GM21619 (cell line): Measurements from ENCODE around the gene TSSK6.

ENCODE experiments used
- ATAC-seq: cut with Tn5 transposase; IDR thresholded peaks from one replicate; pipeline ENCODE4 v1.9.1; 2021; ENCODE audit not compliant: unreplicated experiment

The TSSK6 gene

GRCh38 chr19:19531951-19532805 lies 16.8 kb upstream of the TSSK6 start:
- peak; percentile 52 for ATAC-seq

DNA sequence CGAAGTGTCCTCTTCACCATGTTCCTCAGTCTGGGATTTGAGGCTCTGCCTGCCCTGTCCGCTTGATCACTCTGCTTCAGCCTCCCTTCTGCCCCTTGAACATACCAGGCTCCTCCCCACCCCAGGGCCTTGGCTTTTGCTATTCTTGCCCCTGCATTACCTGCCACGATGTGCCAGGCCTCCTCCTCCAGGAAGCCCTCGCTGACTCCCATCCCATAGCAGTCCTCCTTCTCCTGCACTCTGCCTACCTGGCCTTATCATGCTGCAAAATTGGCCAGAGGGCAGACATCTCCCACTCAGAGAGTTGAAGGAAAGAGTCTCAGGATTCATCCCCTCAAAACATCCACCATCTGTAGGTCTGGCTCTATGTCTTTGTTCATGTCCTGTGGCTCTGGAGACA lies 15.5 kb upstream of the TSSK6 start:
- no peak for ATAC-seq

- ATAC-seq: no peak
Measured at GRCh38 chr19:19530423-19530804, 15.1 kb upstream of the TSSK6 start.

GRCh38 chr19:19529783-19530422 lies 14.6 kb upstream of the TSSK6 start:
- no peak for ATAC-seq

DNA sequence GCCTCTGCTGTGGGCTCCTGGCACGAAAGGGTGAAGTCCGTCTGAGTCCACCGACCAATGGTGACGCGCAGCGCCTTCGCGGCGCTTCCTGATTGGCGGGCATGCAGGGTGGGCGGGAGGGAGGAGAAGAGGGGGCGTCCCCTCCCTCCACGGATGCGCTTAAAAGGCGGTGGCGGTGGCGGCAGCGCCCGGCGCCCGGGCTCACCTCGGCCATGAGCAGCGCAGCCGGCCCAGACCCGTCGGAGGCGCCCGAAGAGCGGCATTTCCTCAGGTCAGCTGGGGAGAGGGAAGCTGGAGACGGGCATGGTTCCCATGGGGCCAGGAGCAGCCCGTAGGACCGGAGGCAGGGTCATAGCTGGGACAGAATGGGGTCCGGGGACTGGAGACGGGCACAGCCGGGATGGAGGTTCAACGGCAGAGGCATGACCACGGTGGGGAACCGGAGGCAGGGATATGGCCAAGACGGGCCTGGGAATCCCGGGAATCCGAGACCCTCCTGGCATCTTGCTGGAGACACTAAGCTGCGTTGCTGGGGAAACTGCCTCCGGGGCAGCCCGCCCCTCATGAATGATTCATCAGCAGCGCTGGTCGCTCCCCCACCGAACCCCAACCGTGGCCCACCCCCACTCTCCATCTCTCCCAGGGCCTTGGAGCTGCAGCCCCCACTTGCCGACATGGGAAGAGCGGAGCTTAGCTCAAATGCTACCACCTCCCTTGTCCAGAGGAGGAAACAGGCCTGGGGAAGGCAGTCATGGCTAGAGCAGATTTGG lies 13.6 kb upstream of the TSSK6 start, which contains the start of gene YJEFN3:
YJEFN3 (plus strand) TSS at position 191 of the 770 bp plus-strand sequence; CDS start at position 213, 22 bp downstream.
- no peak for ATAC-seq

GRCh38 chr19:19527674-19528625 lies 12.6 kb upstream of the TSSK6 start:
- no peak for ATAC-seq

- no peak for ATAC-seq
Measured at GRCh38 chr19:19527371-19527656, 12.0 kb upstream of the TSSK6 start.

DNA sequence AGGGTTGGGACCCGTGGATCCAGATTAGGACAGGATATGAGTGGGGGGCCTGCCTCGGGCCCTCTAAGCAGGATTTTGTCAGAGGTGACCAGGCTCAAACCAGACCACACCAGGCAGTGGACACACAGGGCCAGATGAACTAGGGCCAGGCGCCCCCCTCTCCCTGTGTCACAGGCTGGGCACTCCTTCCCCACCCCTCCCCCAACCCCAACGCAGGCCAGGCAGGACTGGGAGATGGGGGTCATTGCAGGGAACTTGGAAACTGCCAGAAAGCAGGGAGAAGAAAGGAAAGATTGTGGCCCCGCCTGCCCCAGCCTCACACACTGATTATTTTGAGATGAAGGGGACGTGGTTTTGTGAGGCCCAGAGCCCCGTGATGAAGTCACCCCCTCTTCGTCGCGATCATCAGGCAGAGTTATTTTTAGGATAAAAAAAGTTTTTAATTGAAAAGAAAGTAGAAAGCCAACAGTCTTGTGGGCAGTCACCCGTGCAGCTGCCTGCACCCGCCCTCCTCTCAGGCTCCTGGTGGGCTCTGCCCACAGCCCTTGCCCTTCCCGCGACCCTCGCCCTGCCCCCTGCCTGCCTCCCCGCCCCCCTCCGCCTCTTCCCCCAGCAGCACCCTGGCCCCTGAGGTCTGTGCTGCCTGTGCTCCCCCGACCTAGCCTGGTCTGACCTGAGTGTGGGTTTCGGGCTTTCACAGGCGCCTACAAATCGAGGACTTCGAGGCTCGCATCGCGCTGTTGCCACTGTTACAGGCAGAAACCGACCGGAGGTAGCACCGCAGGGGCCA lies 11.4 kb upstream of the TSSK6 start:
- ATAC-seq: no peak

DNA sequence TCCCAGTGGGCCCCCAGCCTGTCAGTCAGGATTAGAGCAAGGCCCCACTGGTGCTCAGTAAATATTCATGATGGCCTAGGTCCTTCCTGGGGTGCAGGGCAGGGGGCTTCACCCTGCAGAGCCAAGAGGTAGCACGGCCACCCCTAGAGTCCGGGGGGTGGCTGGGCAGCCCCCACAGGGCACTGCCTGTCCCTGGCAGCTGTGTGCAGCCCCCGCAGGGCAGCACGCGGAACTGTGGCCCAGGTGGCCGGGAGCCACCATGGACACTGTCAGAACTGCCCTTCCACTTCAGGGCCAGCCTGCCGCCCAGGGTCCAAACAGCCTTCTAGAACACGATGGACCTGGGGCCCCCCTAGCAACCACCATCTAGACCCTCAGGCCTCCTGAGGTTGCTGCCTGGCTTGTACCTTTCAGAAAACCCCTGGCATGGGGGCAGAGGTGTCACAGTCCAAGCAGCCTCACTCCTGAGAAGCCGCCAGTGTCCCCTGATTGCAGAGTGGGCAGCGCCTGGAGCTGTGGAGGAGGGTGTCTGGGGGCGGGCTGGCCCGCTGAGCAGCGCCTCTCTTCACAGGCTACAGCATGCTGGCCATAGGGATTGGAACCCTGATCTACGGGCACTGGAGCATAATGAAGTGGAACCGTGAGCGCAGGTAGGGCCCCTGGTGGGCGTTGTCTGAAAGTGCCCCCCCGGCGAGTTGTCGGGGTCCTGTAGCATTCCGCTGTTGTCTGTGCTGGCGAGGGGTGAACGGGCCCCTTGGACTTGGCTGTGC lies 10.4 kb upstream of the TSSK6 start:
- no peak for ATAC-seq

DNA sequence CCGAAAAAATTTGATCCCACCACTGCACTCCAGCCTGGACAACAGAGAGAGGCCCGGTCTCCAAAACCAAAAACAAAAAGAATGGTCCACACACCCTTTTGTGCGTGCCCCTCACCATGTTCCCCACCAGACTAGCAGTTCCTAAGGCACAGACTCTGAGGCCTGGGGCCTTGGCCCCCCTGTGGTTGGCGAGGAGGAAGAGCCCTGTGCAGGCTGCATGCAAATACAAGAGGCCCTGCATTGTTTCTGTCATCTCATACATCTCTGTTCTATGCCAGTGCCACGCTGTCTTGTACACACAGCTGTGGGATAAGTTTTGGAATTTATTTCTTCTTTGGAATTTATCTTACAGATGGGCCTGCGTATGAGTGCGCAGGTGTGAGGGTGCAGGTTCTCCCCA lies 8.7 kb upstream of the TSSK6 start:
- no peak for ATAC-seq

DNA sequence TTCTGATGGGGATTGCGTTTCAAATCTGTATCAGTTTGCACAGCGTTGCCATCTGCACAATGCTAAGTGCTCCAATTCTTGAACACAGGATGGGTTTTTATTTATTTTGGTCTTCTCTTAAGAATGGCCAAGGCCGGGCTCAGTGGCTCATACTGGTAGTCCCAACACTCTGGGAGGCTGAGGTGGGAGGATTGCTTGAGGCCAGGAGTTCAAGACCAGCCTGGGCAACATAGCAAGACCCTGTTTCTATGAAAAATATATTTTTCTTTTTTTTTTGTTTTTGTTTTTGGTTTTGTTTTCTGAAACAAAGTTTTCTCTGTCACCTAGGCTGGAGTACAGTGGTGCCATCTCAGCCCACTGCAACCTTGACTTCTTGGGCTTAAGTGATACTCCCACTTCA lies 7.8 kb upstream of the TSSK6 start:
- no peak for ATAC-seq

GRCh38 chr19:19520989-19521388 lies 5.6 kb upstream of the TSSK6 start:
- ATAC-seq: no peak

DNA sequence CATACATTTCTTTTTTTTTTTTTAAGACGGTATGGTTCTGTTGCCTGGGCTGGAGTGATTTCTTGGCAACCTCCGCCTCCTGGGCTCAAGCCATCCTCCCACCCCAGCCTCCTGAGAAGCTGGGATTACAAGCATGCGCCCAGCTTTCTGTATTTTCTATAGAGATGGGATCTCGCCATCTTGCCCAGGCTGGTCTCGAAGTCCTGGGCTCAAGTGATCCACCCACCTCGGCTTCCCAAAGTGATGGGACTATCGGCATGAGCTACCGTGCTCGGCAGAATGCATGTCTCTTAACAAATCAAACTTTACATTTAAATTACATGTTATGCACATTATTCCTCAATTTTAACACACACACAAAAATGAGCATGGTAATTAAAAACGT lies 1.9 kb upstream of the TSSK6 start:
- no peak for ATAC-seq

GRCh38 chr19:19515642-19516519 lies 533 bp upstream of the TSSK6 start, which contains the start of gene NDUFA13:
Gene NDUFA13, plus strand, starts transcription at chr19:19516225. Its CDS starts 14 bp downstream, at chr19:19516239.
- peak; percentile 89 for ATAC-seq

- no peak for ATAC-seq
Measured at GRCh38 chr19:19514215-19514657, 1.1 kb downstream of the TSSK6 start.

DNA sequence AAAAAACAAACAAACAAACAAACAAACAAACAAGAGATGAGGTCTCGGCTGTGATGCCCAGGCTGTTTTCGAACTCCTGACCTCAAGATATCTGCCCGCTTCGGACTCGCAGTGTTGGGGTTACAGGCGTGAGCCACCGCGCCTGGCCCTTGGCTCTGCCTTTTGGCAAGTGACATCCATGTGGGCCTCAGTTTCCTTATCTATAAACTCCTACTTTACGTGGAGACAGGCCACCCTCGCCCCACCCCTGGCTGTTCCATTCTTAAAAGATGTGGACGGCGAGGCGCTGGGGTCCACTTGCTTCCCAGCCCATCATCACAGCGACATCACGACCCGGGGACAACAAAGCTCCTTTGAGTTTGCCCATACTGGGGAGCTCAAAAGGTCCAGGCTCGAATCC lies 1.7 kb downstream of the TSSK6 start:
- no peak for ATAC-seq

DNA sequence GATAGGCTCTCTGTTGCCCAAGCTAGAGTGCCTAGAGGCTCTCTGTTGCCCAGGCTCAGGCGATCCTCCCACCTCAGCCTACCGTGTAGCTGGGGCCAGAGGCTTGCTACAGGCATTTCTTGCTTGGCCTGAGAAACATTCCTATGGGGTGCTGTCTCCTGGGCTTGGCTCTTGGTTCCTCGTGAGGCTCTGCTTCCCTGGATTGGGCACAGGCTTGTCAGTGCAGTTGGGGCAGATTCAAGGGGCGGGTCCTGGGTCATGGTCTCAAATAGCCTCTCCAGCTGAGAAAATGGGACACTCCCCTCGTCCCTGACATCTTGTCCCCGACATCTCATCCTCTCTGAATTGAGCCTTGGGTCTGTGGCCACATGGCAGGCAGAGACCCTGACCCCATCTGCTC lies 4.9 kb downstream of the TSSK6 start:
- ATAC-seq: no peak

GRCh38 chr19:19508217-19508616 lies 7.1 kb downstream of the TSSK6 start:
- ATAC-seq: no peak
